Ovary (tissue), 9 donors: ENCODE measurements around the gene ICAM5. TPM values are rescaled to one million over a fixed set of nuclear protein-coding genes. Genes with fewer than 3 reads are reported as not detected.

ENCODE experiments used
- DNase-seq, 5 donors: peaks; one replicate each; pipeline ENCODE4 v3.0.0-alpha.2; 2019 to 2020
- H3K27ac ChIP-seq, 2 donors: fragments of 200-600 bp; one replicate each; pipeline versions ENCODE4 v1.5.1 to v1.8.0; 2019 to 2022
- H3K27me3 ChIP-seq: fragments of 200-600 bp; one replicate; pipeline ENCODE4 v1.8.0; 2022
- H3K36me3 ChIP-seq: fragments of 200-600 bp; sonication (generic); one replicate; pipeline ENCODE4 v1.5.1; 2019
- H3K4me1 ChIP-seq: one replicate; pipeline ENCODE4 v1.8.1; 2013; ENCODE audit warnings: mild to moderate bottlenecking, moderate library complexity; ENCODE audit not compliant: insufficient read depth
- H3K4me3 ChIP-seq: fragments of 200-600 bp; sonication (generic); one replicate; pipeline ENCODE4 v1.5.1; 2017
- H3K9me3 ChIP-seq, 2 donors: fragments of 200-600 bp in 1 of 2; sonication (generic) in 1 of 2; one replicate each; pipeline versions ENCODE4 v1.5.1 to v1.8.1; 2013 to 2019; ENCODE audit warnings: mild to moderate bottlenecking in 1 of 2, moderate library complexity in 1 of 2
- EP300 ChIP-seq: sonication (generic); formaldehyde crosslinking; IDR thresholded peaks from one replicate; pipeline ENCODE4 v1.6.1; 2017; ENCODE audit warnings: antibody characterized with exemption
- POLR2A ChIP-seq: fragments of 450-650 bp; IDR thresholded peaks from one replicate; pipeline ENCODE4 v1.6.1; 2017; ENCODE audit warnings: antibody characterized with exemption, mild to moderate bottlenecking, moderate library complexity
- WGBS, 3 donors: extraction: QIAGEN DNeasy Blood & Tissue Kit in 1 of 3; methylation state at CpG; one replicate each; pipeline versions ENCODE4 v1.1.5 to v1.1.7; 2013 to 2017; 5-methylcytosine and 5-hydroxymethylcytosine counted together
- intact Hi-C, 4 donors: fragments of 100-400 bp; cut with DNase I; formaldehyde crosslinking; loops; one replicate each; pipeline versions ENCODE4 v1.11.0 to v1.15.1; 2022 to 2023
- polyA plus RNA-seq, 2 donors: library from polyadenylated mRNA; stranded (reverse); fragments of 200-250 nt in 1 of 2; fragments of 350-450 nt in 1 of 2; fragmentation: Illumina TruSeq in 1 of 2; extraction: RNeasy Lipid Tissue Mini Kit (QIAGEN cat#74804) in 1 of 2; gene quantifications; one replicate each; pipeline ENCODE4 v1.2.3, GENCODE V29; 2013 to 2014
- total RNA-seq, 7 donors: library from RNA; depleted of rRNA in 2 of 7; stranded (reverse); fragments of >200 nt in 2 of 7; fragmentation: NEBNext Ultra II Directional in 3 of 7; extraction: Animal tissue kit (Norgen Biotek cat#: 25700) in 3 of 7; gene quantifications; one replicate each; pipeline versions ENCODE4 v1.1.0 to v1.2.4, GENCODE V29; 2016 to 2023
- TF ChIP-seq, protein P1 (sequence below), 3 donors: fragments of 450-650 bp in 2 of 3; fragments of 200-600 bp in 1 of 3; IDR thresholded peaks; one replicate each; pipeline versions ENCODE4 v1.5.1 to v1.8.0; 2016 to 2022; ENCODE audit warnings: antibody characterized with exemption in 3 of 3, mild to moderate bottlenecking in 1 of 3
- donor health status: DM: no; HTN: no; CAD: no; lungs with moderate emphysema.
- donor health status: DM: no; HTN: no; CAD: no.
- donor health status: Bipolar disorder and iron deficiency.
- donor health status: DM: yes; HTN: yes; CAD: no.
- donor health status: DM: no; HTN: no; CAD: no.
- donor health status: DM: yes; HTN: yes; CAD: no.

ICAM5 gene
- total and polyA plus RNA-seq, 9 donors: 0.11 to 16.1 (median 1.7) TPM; not detected in 1

DNA sequence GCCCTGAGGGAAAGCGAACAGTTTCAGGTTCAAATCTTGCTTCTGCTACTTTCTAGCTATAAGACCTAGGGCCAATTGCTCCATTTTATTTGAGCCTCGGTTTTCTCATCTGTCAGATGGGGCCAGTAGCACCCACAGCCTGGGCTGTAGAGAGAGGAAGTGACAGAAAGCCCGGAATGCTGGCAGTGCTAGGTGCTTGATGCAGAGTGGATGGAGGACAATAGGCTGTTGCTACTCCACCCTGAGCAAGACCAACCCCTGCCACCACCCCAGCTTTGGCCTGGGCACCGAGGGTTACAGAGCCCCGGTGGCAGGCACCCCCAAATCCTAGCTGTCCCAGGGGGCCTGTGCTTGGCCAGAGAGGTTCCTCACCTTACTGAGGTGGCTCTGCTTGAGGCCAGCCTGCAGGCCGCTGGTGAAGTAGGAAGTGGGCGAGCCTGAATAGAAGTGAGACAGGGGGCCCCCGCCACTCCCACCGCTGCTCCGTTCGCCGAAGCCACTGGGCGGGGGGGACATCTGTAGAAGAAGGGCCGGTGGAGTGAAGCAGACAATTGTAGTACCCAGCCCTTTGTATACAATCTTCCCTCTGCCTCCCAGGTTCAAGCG is 28.2 kb downstream of the ICAM5 start:
- DNase-seq: no peak
- 87 to 91% (median 88%) methylated on average over 15 of the region's 15 CpGs for WGBS, 3 donors
- H3K27ac ChIP-seq: no peak overlapping the region
- intact Hi-C loops: no loop called here
- TF ChIP-seq EP300: no peak
- TF ChIP-seq POLR2A: no peak
- no peaks in the 10 kb centered on the region for H3K27me3 ChIP-seq
- H3K4me1 ChIP-seq: peaks cover 3% of the 10 kb centered on the region
- no peaks in the 10 kb centered on the region for H3K9me3 ChIP-seq
- no peaks in the 10 kb centered on the region for H3K36me3 ChIP-seq
- no peak overlapping the region for H3K4me3 ChIP-seq

DNA sequence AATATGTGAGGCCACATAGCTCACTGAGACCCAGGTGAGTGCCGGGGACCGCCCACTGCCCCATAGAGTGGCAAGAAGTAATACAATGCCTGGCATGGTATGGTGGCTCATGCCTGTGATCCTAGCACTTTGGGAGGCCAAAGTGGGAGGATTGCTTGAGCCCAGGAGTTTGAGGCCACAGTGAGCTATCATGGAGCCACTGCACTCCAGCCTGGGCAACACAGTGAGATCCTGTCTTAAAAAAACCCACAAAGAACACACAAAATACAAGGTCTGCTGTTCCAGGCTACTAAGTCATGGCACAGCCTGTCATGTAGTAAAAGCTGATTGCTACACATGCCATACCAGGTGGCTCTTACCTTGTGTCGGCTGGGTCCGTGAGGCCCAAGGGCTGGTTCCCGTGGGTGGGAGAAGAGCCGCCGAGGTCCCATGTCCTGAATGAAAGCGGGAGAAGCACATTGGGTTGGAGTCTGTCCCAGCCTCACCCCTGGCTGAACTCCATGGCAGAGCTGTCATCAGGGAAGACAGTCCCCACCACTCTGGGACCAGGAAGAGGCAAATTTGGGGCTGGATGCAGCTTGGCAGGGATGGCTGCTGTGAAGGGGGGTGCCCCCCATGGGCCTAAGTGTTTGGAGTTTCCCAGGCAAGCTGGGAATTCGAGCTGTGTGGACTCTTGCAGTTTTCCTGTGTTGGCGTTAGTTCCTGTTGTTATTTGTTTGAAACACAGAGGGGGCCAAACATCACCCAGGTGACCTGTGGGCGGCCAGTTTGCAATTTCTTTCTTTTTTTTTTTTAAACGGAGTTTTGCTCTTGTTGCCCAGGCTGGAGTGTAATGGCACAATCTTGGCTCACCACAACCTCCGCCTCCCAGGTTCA is 29.3 kb downstream of the ICAM5 start:
- 86 to 91% (median 87%) methylated on average over 13 of the region's 13 CpGs for WGBS, 3 donors
- Histone ChIP-seq H3K27ac (no peak overlapping the region), H3K36me3 (no peaks in the 10 kb centered on the region), H3K4me1 (peaks cover 3% of the 10 kb centered on the region), H3K4me3 (no peak overlapping the region), H3K27me3 (no peaks in the 10 kb centered on the region), H3K9me3 (no peaks in the 10 kb centered on the region)
- no peak for DNase-seq
- intact Hi-C loops: no loop called here
- TF ChIP-seq, protein P1, sequence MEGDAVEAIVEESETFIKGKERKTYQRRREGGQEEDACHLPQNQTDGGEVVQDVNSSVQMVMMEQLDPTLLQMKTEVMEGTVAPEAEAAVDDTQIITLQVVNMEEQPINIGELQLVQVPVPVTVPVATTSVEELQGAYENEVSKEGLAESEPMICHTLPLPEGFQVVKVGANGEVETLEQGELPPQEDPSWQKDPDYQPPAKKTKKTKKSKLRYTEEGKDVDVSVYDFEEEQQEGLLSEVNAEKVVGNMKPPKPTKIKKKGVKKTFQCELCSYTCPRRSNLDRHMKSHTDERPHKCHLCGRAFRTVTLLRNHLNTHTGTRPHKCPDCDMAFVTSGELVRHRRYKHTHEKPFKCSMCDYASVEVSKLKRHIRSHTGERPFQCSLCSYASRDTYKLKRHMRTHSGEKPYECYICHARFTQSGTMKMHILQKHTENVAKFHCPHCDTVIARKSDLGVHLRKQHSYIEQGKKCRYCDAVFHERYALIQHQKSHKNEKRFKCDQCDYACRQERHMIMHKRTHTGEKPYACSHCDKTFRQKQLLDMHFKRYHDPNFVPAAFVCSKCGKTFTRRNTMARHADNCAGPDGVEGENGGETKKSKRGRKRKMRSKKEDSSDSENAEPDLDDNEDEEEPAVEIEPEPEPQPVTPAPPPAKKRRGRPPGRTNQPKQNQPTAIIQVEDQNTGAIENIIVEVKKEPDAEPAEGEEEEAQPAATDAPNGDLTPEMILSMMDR (IDR thresholded peaks at IDR 0.05): no peak
- no peak for TF ChIP-seq POLR2A

DNA sequence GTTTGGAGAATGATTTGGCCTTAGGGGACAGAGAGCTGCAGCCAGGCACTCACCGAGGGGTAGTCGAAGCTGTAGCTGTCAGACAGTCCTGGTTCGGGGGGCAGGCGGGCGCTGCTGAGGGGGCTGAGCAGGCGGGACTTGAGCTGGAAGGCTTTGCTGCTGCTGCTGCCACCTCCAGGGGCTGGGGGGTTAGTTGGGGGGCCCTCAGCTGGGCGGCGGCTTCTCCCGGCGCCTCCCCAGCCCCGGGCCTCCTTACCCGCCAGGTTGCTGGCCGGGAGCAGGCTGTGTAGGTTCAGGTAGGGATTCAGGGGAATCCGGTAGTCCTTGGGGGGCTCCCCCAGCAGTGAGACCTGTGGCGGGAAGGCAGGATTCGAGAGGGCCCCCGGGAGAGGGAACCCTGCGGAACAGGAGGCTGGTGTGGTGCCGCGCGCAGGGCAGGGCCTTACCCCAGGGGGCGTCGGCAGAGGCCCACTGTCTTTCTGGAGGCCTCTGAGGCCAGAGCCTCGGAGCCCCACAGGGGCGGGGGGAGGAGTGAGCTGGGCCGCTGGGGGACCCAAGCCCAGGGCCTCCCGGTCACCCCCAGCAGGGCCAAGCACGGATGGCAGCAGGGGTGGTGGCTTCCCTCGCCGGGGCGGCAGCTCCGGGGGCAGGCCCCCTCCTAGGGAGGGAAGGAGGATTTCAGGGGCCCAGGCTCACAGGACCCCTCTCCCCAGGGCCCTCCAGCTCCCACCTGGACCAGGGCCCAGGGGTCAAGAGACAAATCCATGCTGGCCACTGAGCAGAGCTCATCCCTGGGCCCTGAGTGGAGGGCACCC is 31.1 kb downstream of the ICAM5 start:
- WGBS, 3 donors: 89% methylated on average over 20 to 32 of the region's 32 CpGs
- Histone ChIP-seq H3K4me1 (peaks cover 1% of the 10 kb centered on the region), H3K36me3 (no peaks in the 10 kb centered on the region), H3K27ac (no peak overlapping the region), H3K9me3 (no peaks in the 10 kb centered on the region), H3K27me3 (no peaks in the 10 kb centered on the region), H3K4me3 (no peak overlapping the region)
- intact Hi-C loops: no loop called here
- DNase-seq: no peak
- TF ChIP-seq, protein P1 (IDR thresholded peaks at IDR 0.05): no peak
- no peak for TF ChIP-seq EP300
- no peak for TF ChIP-seq POLR2A

DNA sequence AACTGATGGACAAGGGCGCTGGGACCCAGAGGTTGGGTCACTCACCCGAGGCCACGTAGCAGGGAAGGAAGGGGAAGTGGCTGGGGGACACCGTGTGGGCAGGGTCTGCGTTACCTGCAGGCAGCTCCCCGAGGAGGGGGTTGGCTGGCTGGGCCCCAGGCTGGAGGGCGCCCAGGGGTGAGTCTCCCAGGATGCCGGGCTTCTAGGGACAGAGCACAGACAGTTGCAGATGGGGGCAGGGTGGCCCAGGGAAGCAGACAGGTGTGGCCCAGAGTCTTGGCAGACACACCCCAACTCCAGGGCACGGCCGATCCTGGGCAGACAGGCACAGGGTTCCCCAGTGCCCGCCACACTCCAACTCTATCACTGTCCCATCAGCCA is 31.7 kb downstream of the ICAM5 start:
- WGBS, 3 donors: 89 to 91% (median 91%) methylated on average over 11 of the region's 11 CpGs
- H3K27ac ChIP-seq: no peak overlapping the region
- no peaks in the 10 kb centered on the region for H3K9me3 ChIP-seq
- TF ChIP-seq, protein P1 (IDR thresholded peaks at IDR 0.05): no peak
- TF ChIP-seq EP300: no peak
- no peak for TF ChIP-seq POLR2A
- no peaks in the 10 kb centered on the region for H3K27me3 ChIP-seq
- no peak overlapping the region for H3K4me3 ChIP-seq
- H3K4me1 ChIP-seq: no peaks in the 10 kb centered on the region
- intact Hi-C loops: no loop called here
- no peaks in the 10 kb centered on the region for H3K36me3 ChIP-seq
- no peak for DNase-seq
